ENCODE measurements around the gene LAMA1.

Gene LAMA1

DNA sequence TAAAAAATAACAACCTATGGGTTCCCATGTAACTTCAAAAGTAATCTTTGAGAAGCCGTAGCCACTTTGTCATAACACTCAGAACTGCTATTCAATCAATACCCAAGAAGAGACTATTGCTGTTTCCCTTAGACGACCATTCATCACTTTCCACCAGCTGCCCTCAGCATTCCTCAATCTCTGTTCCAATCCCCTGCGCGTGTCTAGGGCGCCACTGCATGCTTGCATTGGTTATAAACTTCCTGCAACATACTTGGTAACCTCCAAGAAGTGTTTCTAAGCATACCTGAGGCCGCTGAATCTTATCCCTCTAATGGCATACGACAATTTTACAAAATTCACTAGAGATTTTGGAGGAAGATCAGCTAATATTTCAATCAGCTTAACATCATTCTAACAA lies 134.2 kb downstream of the LAMA1 start:
- DNase-seq (ENCODE audit: low read depth) = no peak

DNA sequence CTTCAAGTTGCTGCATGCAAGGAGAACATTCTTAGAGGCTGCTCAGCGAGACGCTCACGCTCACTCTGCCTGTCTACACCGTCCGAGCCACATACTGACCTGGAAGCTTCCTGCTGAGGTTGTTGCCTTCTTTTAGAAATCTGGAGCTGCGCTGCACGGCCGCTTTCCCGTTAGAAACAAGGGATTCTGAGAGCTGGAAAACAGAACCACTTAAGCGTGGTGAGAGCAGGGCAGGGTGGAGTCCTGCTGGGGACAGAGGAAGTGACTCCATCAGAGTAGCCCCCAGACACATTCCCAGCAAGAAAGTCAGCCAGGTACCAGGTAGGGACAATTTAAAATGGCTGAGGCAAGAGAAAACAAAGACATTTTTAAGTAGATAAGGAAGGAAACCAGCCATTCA lies 135.2 kb downstream of the LAMA1 start:
- no peak for DNase-seq (ENCODE audit: low read depth)

DNA sequence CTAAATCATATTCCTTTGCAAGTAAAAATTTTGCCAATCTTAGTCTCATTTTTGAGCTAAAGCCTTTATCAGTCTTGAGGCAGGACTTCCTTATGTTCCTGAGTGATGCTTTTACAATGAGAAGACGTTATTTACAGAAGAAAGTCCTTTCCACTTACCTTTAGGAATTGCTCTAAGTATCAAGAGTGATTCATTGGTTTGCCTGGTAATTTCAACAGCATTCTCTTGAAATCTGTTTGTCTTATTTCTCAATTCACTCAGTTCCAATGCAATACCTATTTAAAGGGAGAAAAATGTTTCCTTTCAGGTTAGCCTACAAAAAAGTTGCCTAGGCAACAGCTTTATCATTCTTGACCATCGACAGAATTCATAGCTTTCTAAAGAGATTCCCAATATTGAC lies 137.2 kb downstream of the LAMA1 start:
- no peak for DNase-seq (ENCODE audit: low read depth)

DNA sequence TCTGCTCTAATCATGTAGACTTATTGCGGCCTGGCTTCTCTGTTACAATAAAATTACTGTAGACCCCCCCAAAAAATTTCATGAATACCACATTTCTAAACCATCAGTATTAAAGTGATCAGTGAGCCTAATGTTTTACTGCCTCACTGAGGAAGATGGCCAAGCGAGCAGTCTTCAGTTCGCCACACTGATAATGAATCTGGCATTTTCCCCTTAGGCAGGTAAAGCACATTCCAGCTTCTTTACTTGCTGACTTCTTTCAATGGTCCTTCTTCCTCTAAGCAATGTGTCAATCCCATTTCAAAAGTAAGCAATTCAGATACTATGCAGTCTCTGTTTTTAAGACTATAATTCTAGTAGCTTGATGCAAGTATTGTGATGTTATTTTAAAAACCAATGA lies 137.6 kb downstream of the LAMA1 start:
- DNase-seq (ENCODE audit: low read depth) = no peak

DNA sequence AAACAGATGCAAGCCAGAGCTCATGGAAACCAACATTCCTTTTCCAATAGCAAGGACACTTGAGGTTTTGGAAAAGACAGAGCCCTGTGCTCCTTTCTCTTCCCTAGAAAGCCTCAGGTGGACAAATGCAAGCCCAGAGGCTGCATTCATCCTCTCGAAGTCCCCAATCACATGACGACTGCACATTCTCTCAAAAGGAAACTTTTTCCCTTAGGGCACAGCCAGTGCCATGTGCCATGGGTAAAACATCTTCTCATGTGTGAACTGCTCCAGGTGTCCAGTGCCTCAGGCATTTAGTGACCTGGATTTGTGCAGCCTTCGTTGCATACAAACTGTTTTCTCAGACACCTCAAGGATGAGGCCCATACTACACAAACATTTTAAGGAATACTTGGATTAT lies 140.7 kb downstream of the LAMA1 start:
- no peak for DNase-seq (ENCODE audit: low read depth)

- DNase-seq (ENCODE audit: low read depth) = no peak
These were observed 142.5 kb downstream of the LAMA1 start for GRCh38 chr18:6975084-6975483.

DNA sequence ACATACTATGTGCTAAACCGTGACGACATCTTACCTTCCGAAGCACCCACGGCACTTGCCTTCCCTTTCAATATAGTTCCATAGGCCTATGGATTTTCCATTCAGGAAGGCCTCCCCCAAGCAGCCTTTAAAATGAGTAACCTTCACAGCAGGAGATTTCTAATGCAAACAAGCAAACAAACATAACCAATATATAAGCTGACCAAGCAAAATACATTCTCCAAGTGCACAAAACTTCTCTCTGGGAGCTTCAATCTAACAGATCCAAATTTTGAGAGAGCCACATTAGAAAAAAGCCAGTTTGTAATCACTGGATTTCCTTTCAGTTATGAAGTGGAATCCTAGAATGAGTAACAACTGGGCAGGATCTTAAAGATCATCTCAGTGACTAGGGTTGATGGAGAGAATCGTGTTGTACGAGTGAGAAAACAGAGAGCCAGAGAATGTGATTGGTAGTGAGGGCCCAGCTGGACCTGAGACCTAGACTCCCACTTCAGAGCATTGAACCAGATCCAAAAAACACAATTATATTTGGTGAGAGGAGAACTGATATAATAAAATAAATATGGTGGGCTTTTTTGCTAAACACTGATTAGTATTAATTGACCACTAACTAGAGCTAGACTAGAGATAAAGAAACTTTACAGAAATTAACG lies 145.6 kb downstream of the LAMA1 start:
- DNase-seq (ENCODE audit: low read depth) = no peak

GRCh38 chr18:6963452-6964097 lies 154.0 kb downstream of the LAMA1 start:
- no peak for DNase-seq (ENCODE audit: low read depth)

GRCh38 chr18:6962571-6963451 lies 154.8 kb downstream of the LAMA1 start:
- no peak for DNase-seq (ENCODE audit: low read depth)

DNA sequence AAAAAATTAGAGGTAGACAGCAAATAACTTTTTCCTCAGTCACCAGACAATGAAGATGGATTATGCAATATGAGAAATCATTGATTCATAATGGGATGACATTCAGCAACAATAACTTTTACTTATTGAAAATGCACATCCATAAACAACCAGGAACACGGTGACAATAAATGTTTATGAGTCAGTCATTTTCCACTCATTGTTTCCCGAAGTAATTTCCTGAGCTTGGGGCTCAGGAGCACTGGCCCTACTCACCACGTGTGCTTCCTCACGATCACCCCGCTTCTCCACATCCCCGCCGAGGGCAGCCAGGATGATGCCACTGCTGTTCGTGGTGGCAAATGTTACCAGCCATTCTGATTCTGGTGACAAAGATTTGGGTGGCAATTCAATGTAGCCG lies 156.3 kb downstream of the LAMA1 start:
- DNase-seq (ENCODE audit: low read depth) = peak; percentile 22

DNA sequence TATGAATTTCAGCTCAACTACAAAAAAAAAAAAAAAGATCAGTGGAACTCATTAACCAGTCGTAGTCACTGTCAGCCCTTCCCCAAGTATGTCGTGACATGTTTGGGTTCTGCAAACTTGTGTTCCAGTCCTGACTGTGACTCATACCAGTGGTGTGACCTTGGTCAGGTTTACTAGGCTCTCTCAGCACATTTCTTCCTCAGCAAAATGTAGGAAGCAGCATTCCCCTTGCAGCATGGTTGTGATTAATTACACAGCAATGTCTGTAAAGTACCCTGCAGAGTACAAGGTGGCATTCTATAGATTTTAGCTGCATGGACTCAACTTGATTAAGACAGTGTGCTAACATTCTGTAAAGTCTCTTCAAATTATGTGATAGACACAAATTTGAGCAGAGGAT lies 156.9 kb downstream of the LAMA1 start:
- peak; percentile 71 for DNase-seq (ENCODE audit: low read depth)

DNA sequence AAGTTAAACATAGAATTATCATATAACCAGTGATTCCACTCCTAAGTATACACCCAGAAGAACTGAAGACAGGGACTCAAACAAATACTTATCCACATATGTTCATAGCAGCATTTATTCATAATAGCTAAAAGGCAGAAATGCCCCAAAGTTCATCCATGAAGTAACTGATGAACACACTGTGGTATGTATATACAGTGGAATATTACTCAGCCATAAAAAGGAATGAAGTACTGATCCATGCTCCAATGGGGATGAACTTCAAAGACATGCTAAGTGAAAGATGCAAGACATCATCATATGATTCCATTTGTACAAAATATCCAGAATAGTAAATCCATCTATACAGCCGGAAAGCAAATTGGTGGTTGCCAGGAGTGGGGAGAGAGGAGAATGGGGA lies 157.5 kb downstream of the LAMA1 start:
- no peak for DNase-seq (ENCODE audit: low read depth)

- no peak for DNase-seq (ENCODE audit: low read depth)
These were observed 158.5 kb downstream of the LAMA1 start for GRCh38 chr18:6959110-6959509.

DNA sequence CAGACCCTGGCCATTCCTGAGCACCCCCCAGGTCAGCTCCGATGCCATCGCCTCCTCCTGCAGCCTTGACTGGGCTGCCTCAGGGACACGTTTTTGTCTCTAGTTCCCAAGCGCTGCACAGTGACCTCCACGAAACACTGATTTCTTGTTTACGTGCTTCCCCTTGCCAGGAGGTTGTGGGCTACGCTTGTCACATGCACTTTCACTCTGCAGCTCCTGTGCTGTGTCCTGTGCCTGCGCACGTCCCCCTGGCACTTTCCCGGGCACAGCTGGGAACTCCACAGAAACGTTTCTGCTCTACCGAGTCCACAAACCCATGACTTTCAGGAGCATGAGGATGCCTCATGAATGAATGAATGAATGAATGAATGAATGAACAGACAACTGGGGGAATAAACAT lies 160.6 kb downstream of the LAMA1 start:
- no peak for DNase-seq (ENCODE audit: low read depth)

- DNase-seq (ENCODE audit: low read depth) = no peak
These were observed 161.1 kb downstream of the LAMA1 start for GRCh38 chr18:6956495-6956894.

GRCh38 chr18:6955304-6955703 lies 162.3 kb downstream of the LAMA1 start:
- no peak for DNase-seq (ENCODE audit: low read depth)

GRCh38 chr18:6954501-6954900 lies 163.1 kb downstream of the LAMA1 start:
- DNase-seq (ENCODE audit: low read depth) = no peak

- DNase-seq (ENCODE audit: low read depth) = no peak
These were observed 166.1 kb downstream of the LAMA1 start for GRCh38 chr18:6951336-6952090.

DNA sequence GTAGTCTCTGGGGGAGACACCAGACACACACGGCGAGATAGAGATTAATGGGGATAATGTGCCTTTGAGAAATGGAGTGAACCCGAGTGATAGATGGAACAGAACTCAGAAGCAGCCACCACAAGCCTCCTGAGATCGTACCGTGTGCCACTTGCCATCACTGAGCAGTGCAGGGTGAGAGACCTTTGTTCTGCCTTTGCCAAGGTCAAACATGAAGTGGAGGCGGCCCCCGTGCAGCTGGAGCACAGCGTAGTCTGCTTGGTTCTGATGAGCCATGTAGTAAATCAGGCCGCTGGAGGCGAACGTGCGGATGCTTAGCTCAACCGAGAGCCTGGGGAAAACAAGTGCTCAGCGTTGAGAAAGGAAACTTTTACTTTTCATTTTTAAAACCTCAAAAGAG lies 167.0 kb downstream of the LAMA1 start:
- DNase-seq (ENCODE audit: low read depth) = no peak

DNA sequence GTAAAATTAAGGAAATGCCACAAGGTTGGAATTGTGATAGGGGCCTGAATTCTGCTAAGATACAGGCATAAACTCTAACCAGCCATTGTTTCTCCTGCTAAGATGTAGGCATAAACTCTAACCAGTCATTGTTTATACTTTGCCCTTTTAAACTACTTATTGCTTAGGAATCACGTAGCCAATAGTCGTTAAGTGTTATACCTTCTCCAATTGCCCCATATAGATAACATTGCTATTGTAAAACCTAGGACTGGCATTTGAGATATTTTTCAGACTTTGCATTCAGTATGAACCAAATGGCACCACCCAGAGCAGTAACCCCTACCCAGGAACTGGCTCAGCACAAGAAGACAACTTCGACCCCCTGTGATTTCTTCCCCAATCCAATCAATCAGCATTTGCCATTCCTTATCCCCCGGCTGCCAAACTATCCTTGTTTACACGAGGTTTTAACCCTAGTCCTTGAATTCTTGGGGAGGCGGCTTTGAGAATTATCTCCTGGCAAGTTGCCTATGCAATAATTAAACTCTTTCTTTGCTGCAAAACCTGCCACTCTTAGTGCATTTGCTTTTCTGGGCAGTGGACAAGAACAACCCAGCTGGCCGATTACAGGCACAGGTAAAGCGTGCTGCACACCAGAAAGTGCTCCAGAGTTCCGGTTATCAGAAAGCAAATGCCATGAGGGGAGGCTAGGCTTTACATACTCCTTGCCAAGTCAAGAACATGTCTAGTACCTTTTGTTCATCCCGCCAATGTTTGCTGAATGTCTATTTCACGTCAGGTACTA lies 167.6 kb downstream of the LAMA1 start:
- no peak for DNase-seq (ENCODE audit: low read depth)

- no peak for DNase-seq (ENCODE audit: low read depth)
These were observed 169.1 kb downstream of the LAMA1 start for GRCh38 chr18:6948281-6949055.
